Fibroblast of lung (primary cell): ENCODE measurements around the gene CFAP74.

Experiments
- EZH2 ChIP-seq: IDR thresholded peaks from 2 replicates; pipeline ENCODE4 v1.5.1; 2012; ENCODE audit warnings: low read length, control low read depth, mild to moderate bottlenecking; ENCODE audit errors: missing control alignments
- TF ChIP-seq, protein P1 (sequence below), 2 donors: IDR thresholded peaks in 1 of 2; conservative IDR thresholded peaks in 1 of 2; 1 replicate in 1 of 2; 2 replicates in 1 of 2; pipeline ENCODE4 v1.5.1; 2011 to 2012; ENCODE audit warnings: low read length in 2 of 2, control low read depth in 1 of 2, inconsistent platforms in 1 of 2, low read depth in 1 of 2, mild to moderate bottlenecking in 1 of 2

DNA sequence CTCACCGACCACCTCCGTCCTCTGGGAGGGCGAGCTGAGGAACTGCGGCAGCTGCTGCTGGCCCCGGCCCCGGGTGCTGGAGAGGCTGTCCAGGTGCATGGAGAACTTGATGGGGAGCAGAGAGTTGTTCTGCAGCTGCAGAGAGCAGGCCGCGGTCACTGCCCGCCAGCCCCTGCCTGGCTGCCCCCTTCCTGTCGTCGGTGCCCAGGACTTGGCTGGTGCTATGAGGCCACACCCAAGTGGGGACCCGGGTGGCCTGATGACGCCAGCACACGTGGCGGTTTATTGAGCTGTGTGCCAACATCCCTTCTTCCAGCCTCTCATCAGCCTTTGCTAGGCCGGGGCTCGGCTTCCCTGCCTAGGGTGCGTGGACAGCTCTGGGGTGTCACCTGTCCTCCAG, 79.2 kb downstream of the CFAP74 start:
- TF ChIP-seq, protein P1, sequence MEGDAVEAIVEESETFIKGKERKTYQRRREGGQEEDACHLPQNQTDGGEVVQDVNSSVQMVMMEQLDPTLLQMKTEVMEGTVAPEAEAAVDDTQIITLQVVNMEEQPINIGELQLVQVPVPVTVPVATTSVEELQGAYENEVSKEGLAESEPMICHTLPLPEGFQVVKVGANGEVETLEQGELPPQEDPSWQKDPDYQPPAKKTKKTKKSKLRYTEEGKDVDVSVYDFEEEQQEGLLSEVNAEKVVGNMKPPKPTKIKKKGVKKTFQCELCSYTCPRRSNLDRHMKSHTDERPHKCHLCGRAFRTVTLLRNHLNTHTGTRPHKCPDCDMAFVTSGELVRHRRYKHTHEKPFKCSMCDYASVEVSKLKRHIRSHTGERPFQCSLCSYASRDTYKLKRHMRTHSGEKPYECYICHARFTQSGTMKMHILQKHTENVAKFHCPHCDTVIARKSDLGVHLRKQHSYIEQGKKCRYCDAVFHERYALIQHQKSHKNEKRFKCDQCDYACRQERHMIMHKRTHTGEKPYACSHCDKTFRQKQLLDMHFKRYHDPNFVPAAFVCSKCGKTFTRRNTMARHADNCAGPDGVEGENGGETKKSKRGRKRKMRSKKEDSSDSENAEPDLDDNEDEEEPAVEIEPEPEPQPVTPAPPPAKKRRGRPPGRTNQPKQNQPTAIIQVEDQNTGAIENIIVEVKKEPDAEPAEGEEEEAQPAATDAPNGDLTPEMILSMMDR (conservative IDR thresholded peaks at IDR 0.05 in 1 of 2, IDR thresholded peaks at IDR 0.05 in 1 of 2; ENCODE audit: low read depth in 1 of 2, low read length in 2 of 2) = no peak
- no peak for TF ChIP-seq EZH2
